Large intestine (tissue), 1 donor: Measurements from ENCODE around the gene MDM2. TPM values are rescaled to one million over a fixed set of nuclear protein-coding genes. Genes with fewer than 3 reads are reported as not detected.

ENCODE experiments used
- polyA plus RNA-seq: library from polyadenylated mRNA; unstranded; fragments of 120-200 nt; gene quantifications from one replicate; pipeline ENCODE4 v1.2.1, GENCODE V29; 2013

Gene MDM2
- polyA plus RNA-seq, 1 donor: 34.9 TPM

Other genes starting within 250 kb of the MDM2 start
- 253 TPM for gene RAP1B, start 197.3 kb upstream of the MDM2 start, polyA plus RNA-seq
- 50.0 TPM for gene NUP107, start 121.2 kb upstream of the MDM2 start, polyA plus RNA-seq
- gene SLC35E3, start 62.0 kb upstream of the MDM2 start, polyA plus RNA-seq: 8.3 TPM
- 10.5 TPM for gene CPM, start 125.0 kb downstream of the MDM2 start, polyA plus RNA-seq